Astrocyte (in vitro differentiated cells and primary cell): Measurements from ENCODE around the gene PKD2.

Source experiments
- CTCF ChIP-seq: IDR thresholded peaks from 2 replicates; pipeline ENCODE4 v1.5.1; 2011; ENCODE audit warnings: low read depth, mild to moderate bottlenecking, inconsistent platforms, low read length, moderate library complexity; ENCODE audit not compliant: insufficient read depth
- EZH2 ChIP-seq: IDR thresholded peaks from 2 replicates; pipeline ENCODE4 v1.6.1; 2012; ENCODE audit warnings: mild to moderate bottlenecking, low read length, inconsistent platforms; ENCODE audit not compliant: insufficient read depth

GRCh38 chr4:88070031-88070430 is 62.6 kb downstream of the PKD2 start:
- TF ChIP-seq CTCF, result no peak
- TF ChIP-seq EZH2, result no peak
